HCT116 (cell line): ENCODE measurements around the gene TSC22D1. TPM values are rescaled to one million over a fixed set of nuclear protein-coding genes. Genes with fewer than 3 reads are reported as not detected.
"Not testable (repeated sequence)": the region's sequence is repeated elsewhere in the genome, so short reads cannot be mapped to it uniquely, and the experiment has no call there.

Experiments used
- ATAC-seq: fragments of 200-7000 bp; cut with Tn5 transposase; 2 replicates; pipeline ENCODE4 v1.9.1; 2020; ENCODE audit warnings: mild to moderate bottlenecking, moderate library complexity
- BruUV-seq: library from RNA; stranded (reverse); fragments of 400-500 nt; replicated peaks from 2 replicates; lab custom pipeline; 2021; lab: Mats Ljungman, UMichigan
- CTCF ChIA-PET: fragments of 300-600 bp; sonication (Branson Sonifier 250); formaldehyde crosslinking; loops from one replicate; lab custom pipeline; 2021; ENCODE audit warnings: antibody characterized with exemption; lab: Charles Lee
- POLR2A ChIA-PET: fragments of 300-600, 350-600 bp; sonication (Branson Sonifier 250); formaldehyde crosslinking; loops from one replicate; lab custom pipeline; 2021; ENCODE audit warnings: antibody characterized with exemption; lab: Charles Lee
- RAD21 ChIA-PET, 2 experiments: fragments of 300-600 bp; sonication (Branson Sonifier 250); formaldehyde crosslinking; loops; one replicate each; lab custom pipeline; 2023; ENCODE audit warnings: low total read pairs in 2 of 2; ENCODE audit not compliant: uncharacterized antibody in 2 of 2, unreplicated experiment in 2 of 2, low non-redundant PET in 1 of 2; lab: Charles Lee
- DNase-seq: peaks from one replicate; pipeline ENCODE4 v3.0.0-alpha.2; 2010; ENCODE audit warnings: low read depth, low spot score
- H2AFZ ChIP-seq: fragments of 200-600 bp; shearing (Covaris generic), sonication (generic); 2 replicates; pipeline ENCODE4 v1.6.1; 2017; ENCODE audit warnings: low read depth, mixed run types, mixed read lengths, antibody characterized with exemption, low read length; ENCODE audit not compliant: poor library complexity, severe bottlenecking
- H3K27ac ChIP-seq: 2 replicates; pipeline ENCODE4 v1.5.1; 2012; ENCODE audit warnings: low read depth, low read length
- H3K27me3 ChIP-seq: fragments of 200-600 bp; sonication (generic); 2 replicates; pipeline ENCODE4 v1.6.1; 2016; ENCODE audit warnings: mixed run types, low read length, mixed read lengths; ENCODE audit not compliant: insufficient read depth
- H3K36me3 ChIP-seq, 2 experiments: fragments of 200-500 bp in 1 of 2; fragments of 200-600 bp in 1 of 2; sonication (Bioruptor generic) in 1 of 2; sonication (generic) in 1 of 2; 2 replicates each; pipeline versions ENCODE4 v1.5.1 to v1.6.1; 2014 to 2016; ENCODE audit warnings: low read length in 2 of 2, inconsistent platforms in 1 of 2, mixed read lengths in 1 of 2, mixed run types in 1 of 2; ENCODE audit not compliant: insufficient read depth in 2 of 2, control insufficient read depth in 1 of 2
- H3K4me1 ChIP-seq, 2 experiments: fragments of 200-600 bp in 1 of 2; sonication (generic) in 1 of 2; 2 replicates each; pipeline versions ENCODE4 v1.5.1 to v1.6.1; 2012 to 2017; ENCODE audit warnings: low read length in 2 of 2, inconsistent platforms in 1 of 2, mild to moderate bottlenecking in 1 of 2, mixed read lengths in 1 of 2, mixed run types in 1 of 2, moderate library complexity in 1 of 2; ENCODE audit not compliant: insufficient read depth in 2 of 2, control insufficient read depth in 1 of 2
- H3K4me2 ChIP-seq: fragments of 200-600 bp; sonication (generic); 2 replicates; pipeline ENCODE4 v1.6.1; 2017; ENCODE audit warnings: mixed run types, low read length, mixed read lengths
- H3K4me3 ChIP-seq, 2 experiments: fragments of 200-600 bp in 1 of 2; sonication (generic) in 1 of 2; replicated peaks in 1 of 2; 2 replicates each; pipeline ENCODE4 v1.5.1; 2011 to 2016; ENCODE audit warnings: low read length in 2 of 2, control low read depth in 1 of 2, low read depth in 1 of 2, mild to moderate bottlenecking in 1 of 2, mixed read lengths in 1 of 2, mixed run types in 1 of 2
- H3K79me2 ChIP-seq: fragments of 200-600 bp; sonication (generic); 2 replicates; pipeline ENCODE4 v1.6.1; 2017; ENCODE audit warnings: mild to moderate bottlenecking, mixed run types, low read length, moderate library complexity, mixed read lengths; ENCODE audit not compliant: insufficient read depth
- H3K9ac ChIP-seq: fragments of 200-600 bp; sonication (generic); 2 replicates; pipeline ENCODE4 v1.6.1; 2016; ENCODE audit warnings: low read length, mixed read lengths
- H3K9me2 ChIP-seq: fragments of 200-600 bp; sonication (generic), shearing (Covaris generic); 2 replicates; pipeline ENCODE4 v1.6.1; 2017; ENCODE audit warnings: mixed run types, mild to moderate bottlenecking, moderate library complexity; ENCODE audit not compliant: insufficient read depth
- H3K9me3 ChIP-seq, 2 experiments: fragments of 200-500 bp in 1 of 2; fragments of 200-600 bp in 1 of 2; sonication (Bioruptor generic) in 1 of 2; sonication (generic) in 1 of 2; 2 replicates each; pipeline ENCODE4 v1.6.1; 2014 to 2017; ENCODE audit warnings: low read length in 2 of 2, mixed read lengths in 2 of 2, inconsistent platforms in 1 of 2, low read depth in 1 of 2, mild to moderate bottlenecking in 1 of 2, mixed run types in 1 of 2, moderate library complexity in 1 of 2; ENCODE audit not compliant: control insufficient read depth in 1 of 2, insufficient read depth in 1 of 2
- H4K20me1 ChIP-seq: fragments of 200-600 bp; sonication (generic), shearing (Covaris generic); 2 replicates; pipeline ENCODE4 v1.6.1; 2017; ENCODE audit warnings: mixed run types, mild to moderate bottlenecking, moderate library complexity; ENCODE audit not compliant: insufficient read depth
- ATF3 ChIP-seq: IDR thresholded peaks from 2 replicates; pipeline ENCODE4 v1.6.1; 2012
- CBX3 ChIP-seq: IDR thresholded peaks from 2 replicates; pipeline ENCODE4 v1.6.1; 2012; ENCODE audit warnings: low read depth
- CEBPB ChIP-seq: IDR thresholded peaks from 2 replicates; pipeline ENCODE4 v1.6.1; 2012; ENCODE audit warnings: low read depth
- CTCF ChIP-seq, 3 experiments: fragments of 200-600 bp in 1 of 3; sonication (generic) in 1 of 3; IDR thresholded peaks in 2 of 3; conservative IDR thresholded peaks in 1 of 3; 2 replicates each; pipeline ENCODE4 v1.5.1; 2012 to 2017; ENCODE audit warnings: low read depth in 2 of 3, low read length in 2 of 3, antibody characterized with exemption in 1 of 3, borderline replicate concordance in 1 of 3, control low read depth in 1 of 3, mild to moderate bottlenecking in 1 of 3, mixed read lengths in 1 of 3, mixed run types in 1 of 3, moderate library complexity in 1 of 3; ENCODE audit not compliant: insufficient read depth in 1 of 3
- ELF1 ChIP-seq: IDR thresholded peaks from 2 replicates; pipeline ENCODE4 v1.6.1; 2012; ENCODE audit warnings: low read depth, borderline replicate concordance
- EZH2phosphoT487 ChIP-seq: fragments of 200-600 bp; IDR thresholded peaks from 2 replicates; pipeline ENCODE4 v1.6.1; 2018; ENCODE audit warnings: antibody characterized with exemption, borderline replicate concordance
- FOSL1 ChIP-seq: IDR thresholded peaks from 2 replicates; pipeline ENCODE4 v1.6.1; 2012; ENCODE audit warnings: low read depth
- JUND ChIP-seq: IDR thresholded peaks from 2 replicates; pipeline ENCODE4 v1.6.1; 2012
- MAX ChIP-seq: IDR thresholded peaks from 2 replicates; pipeline ENCODE4 v1.6.1; 2012
- RAD21 ChIP-seq: IDR thresholded peaks from 2 replicates; pipeline ENCODE4 v1.6.1; 2012; ENCODE audit warnings: low read depth, mild to moderate bottlenecking
- SIN3A ChIP-seq: IDR thresholded peaks from 2 replicates; pipeline ENCODE4 v1.6.1; 2012; ENCODE audit warnings: low read depth
- TCF7L2 ChIP-seq: IDR thresholded peaks from 2 replicates; pipeline ENCODE4 v1.7.0; 2011; ENCODE audit warnings: borderline replicate concordance, inconsistent platforms; ENCODE audit not compliant: insufficient read depth, insufficient read length; ENCODE audit errors: extremely low read depth
- YY1 ChIP-seq: IDR thresholded peaks from 2 replicates; pipeline ENCODE4 v1.6.1; 2011; ENCODE audit warnings: low read length, low read depth, moderate library complexity, mild to moderate bottlenecking; ENCODE audit not compliant: insufficient replicate concordance; ENCODE audit errors: extremely low read depth
- ZNF274 ChIP-seq: fragments of 200-500 bp; sonication (Bioruptor generic); IDR thresholded peaks from 2 replicates; pipeline ENCODE4 v1.6.1; 2014; ENCODE audit warnings: mild to moderate bottlenecking, low read depth, low read length, inconsistent platforms
- intact Hi-C: fragments of 100-400 bp; cut with micrococcal nuclease; formaldehyde crosslinking; loops from 2 replicates; pipeline ENCODE4 v1.10.0; 2022
- total RNA-seq: library from RNA; stranded (reverse); gene quantifications from one replicate; pipeline ENCODE4 v1.2.1, GENCODE V29; 2021; ENCODE audit not compliant: unreplicated experiment

Gene TSC22D1
- total RNA-seq, 1 experiment from 2014 or later, result 268 TPM

GRCh38 chr13:44516771-44517170, 59.4 kb downstream of the TSC22D1 start:
- ChIA-PET POLR2A (no interaction called here), RAD21 (no interaction called here), CTCF (no interaction called here)
- no peaks in the 10 kb centered on the region for H3K79me2 ChIP-seq
- TF ChIP-seq FOSL1 (no peak), CBX3 (no peak), ELF1 (0 out of 2 replicates have a peak, but pooled peaks have one; percentile 22)
- peak; percentile 13 for DNase-seq
- H3K4me3 ChIP-seq, result no peak overlapping the region
- no peak overlapping the region for H3K9ac ChIP-seq
- no peaks in the 10 kb centered on the region for H4K20me1 ChIP-seq
- no peaks in the 10 kb centered on the region for H3K36me3 ChIP-seq
- no peak overlapping the region for H3K27ac ChIP-seq
- H3K9me3 ChIP-seq, result no peaks in the 10 kb centered on the region
- no peaks in the 10 kb centered on the region for H3K9me2 ChIP-seq
- peak; percentile 76 for ATAC-seq
- H3K4me1 ChIP-seq, result peaks cover 8% of the 10 kb centered on the region in 2 experiments
- intact Hi-C loops, result no loop called here
- no peak overlapping the region for H2AFZ ChIP-seq
- H3K27me3 ChIP-seq, result no peaks in the 10 kb centered on the region
- peak overlapping the region; percentile 26; the same call in 1 of the 2 replicates for H3K4me2 ChIP-seq
- BruUV-seq, result no TSS peak

- Histone ChIP-seq H3K9ac (no peak overlapping the region), H3K27ac (no peak overlapping the region), H4K20me1 (no peaks in the 10 kb centered on the region), H3K27me3 (no peaks in the 10 kb centered on the region), H3K9me3 (no peaks in the 10 kb centered on the region), H3K36me3 (no peaks in the 10 kb centered on the region), H3K9me2 (no peaks in the 10 kb centered on the region), H3K4me3 (no peak overlapping the region), H3K4me1 (peaks cover 8% of the 10 kb centered on the region in 2 experiments), H2AFZ (no peak overlapping the region), H3K79me2 (no peaks in the 10 kb centered on the region), H3K4me2 (no peak overlapping the region)
- ChIA-PET RAD21 (no interaction called here), POLR2A (no interaction called here), CTCF (no interaction called here)
- intact Hi-C loops, result no loop called here
- TF ChIP-seq CEBPB (no peak), ATF3 (no peak), TCF7L2 (no peak), CTCF (IDR thresholded peaks at IDR 0.05 in 2 of 3, conservative IDR thresholded peaks at IDR 0.05 in 1 of 3; ENCODE audit: borderline replicate concordance in 1 of 3, insufficient read depth in 1 of 3, low read depth in 2 of 3, low read length in 2 of 3) (no peak), SIN3A (no peak), ELF1 (no peak), RAD21 (no peak), JUND (no peak), CBX3 (no peak), YY1 (no peak), MAX (no peak), EZH2phosphoT487 (no peak), ZNF274 (no peak)
- no peak for ATAC-seq
- DNase-seq, result no peak
- no TSS peak for BruUV-seq
Measured at GRCh38 chr13:44514278-44514677, 61.9 kb downstream of the TSC22D1 start.

GRCh38 chr13:44509853-44510252, 66.3 kb downstream of the TSC22D1 start:
- RAD21 ChIA-PET, CTCF ChIA-PET: not testable (repeated sequence)

More at GRCh38 chr13:44509853-44510252, 66.3 kb downstream of the TSC22D1 start:
- ATAC-seq, H3K9me2 ChIP-seq, H2AFZ ChIP-seq, intact Hi-C loops, H3K27me3 ChIP-seq, H3K4me2 ChIP-seq, DNase-seq, H3K4me1 ChIP-seq, H3K9me3 ChIP-seq, H3K27ac ChIP-seq, POLR2A ChIA-PET, H4K20me1 ChIP-seq, H3K9ac ChIP-seq, H3K36me3 ChIP-seq, BruUV-seq, H3K79me2 ChIP-seq, H3K4me3 ChIP-seq: not testable (repeated sequence)
